ENCODE results near the gene CRNKL1. TPM values are rescaled to one million over a fixed set of nuclear protein-coding genes. Genes with fewer than 3 reads are reported as not detected.

CRNKL1 gene
- polyA plus RNA-seq, 1 donor (not counting 4 experiments of a cell fraction or from before 2014, with no cell fraction given) = 11.0 TPM

GRCh38 chr20:20000211-20000968 is 51.9 kb downstream of the CRNKL1 start:
- H3K4me2 ChIP-seq (ENCODE audit: control insufficient read depth, extremely low read depth, insufficient read depth, low read depth, low read length) = no peak overlapping the region
- FAIRE-seq (no peak), DNase-seq (ENCODE audit: low read depth, low spot score) (no peak)
- no peaks in the 10 kb centered on the region for H3K9me1 ChIP-seq (ENCODE audit: control insufficient read depth, extremely low read depth, insufficient read depth, low read length)
- peaks cover 22% of the 10 kb centered on the region for H3K4me1 ChIP-seq (ENCODE audit: control insufficient read depth, extremely low read depth, insufficient read depth, low read length)
- no peak overlapping the region for H3K27ac ChIP-seq (ENCODE audit: control insufficient read depth, insufficient read depth, low read length)
- H3K9me3 ChIP-seq (ENCODE audit: control insufficient read depth, low read depth, low read length) = no peaks in the 10 kb centered on the region
- H3K4me3 ChIP-seq (ENCODE audit: control insufficient read depth in 2 of 3, extremely low read depth in 1 of 3, insufficient read depth in 2 of 3, low read depth in 1 of 3, low read length in 3 of 3) = no peak overlapping the region
- H4K20me1 ChIP-seq (ENCODE audit: control insufficient read depth, extremely low read depth, insufficient read depth, low read length) = no peaks in the 10 kb centered on the region
- peaks cover 38% of the 10 kb centered on the region for H3K79me2 ChIP-seq (ENCODE audit: control insufficient read depth, insufficient read depth, low read length)
- dilution Hi-C loops (cut with MboI; ENCODE audit: extremely low pct_ligation_motif_present, low sequenced_read_pairs) = no loop called here
- H3K27me3 ChIP-seq (ENCODE audit: control insufficient read depth, extremely low read depth, insufficient read depth, low read length) = no peaks in the 10 kb centered on the region
- peaks cover 41 to 52% of the 10 kb centered on the region in 2 experiments for H3K36me3 ChIP-seq (ENCODE audit: control insufficient read depth in 2 of 2, extremely low read depth in 1 of 2, insufficient read depth in 2 of 2, low read length in 2 of 2)
- TF ChIP-seq EZH2 (IDR thresholded peaks at IDR 0.05; ENCODE audit: low read length) (no peak), CTCF (optimal IDR thresholded peaks at IDR 0.05 in 1 of 3, IDR thresholded peaks at IDR 0.05 in 1 of 3, conservative IDR thresholded peaks at IDR 0.05 in 1 of 3; ENCODE audit: extremely low read depth in 1 of 3, insufficient read depth in 2 of 3, low read length in 3 of 3) (no peak)
- H3K9ac ChIP-seq (ENCODE audit: control insufficient read depth, extremely low read depth, insufficient read depth, low read length) = no peak overlapping the region
- H2AFZ ChIP-seq (ENCODE audit: control insufficient read depth, low read length) = no peak overlapping the region

- Histone ChIP-seq H3K4me3 (ENCODE audit: control insufficient read depth in 2 of 3, extremely low read depth in 1 of 3, insufficient read depth in 2 of 3, low read depth in 1 of 3, low read length in 3 of 3) (no peak overlapping the region), H3K36me3 (ENCODE audit: control insufficient read depth in 2 of 2, extremely low read depth in 1 of 2, insufficient read depth in 2 of 2, low read length in 2 of 2) (peaks cover 50 to 52% of the 10 kb centered on the region in 2 experiments), H3K9me1 (ENCODE audit: control insufficient read depth, extremely low read depth, insufficient read depth, low read length) (no peaks in the 10 kb centered on the region), H3K9me3 (ENCODE audit: control insufficient read depth, low read depth, low read length) (no peaks in the 10 kb centered on the region), H2AFZ (ENCODE audit: control insufficient read depth, low read length) (no peak overlapping the region), H3K79me2 (ENCODE audit: control insufficient read depth, insufficient read depth, low read length) (peaks cover 48% of the 10 kb centered on the region), H3K27me3 (ENCODE audit: control insufficient read depth, extremely low read depth, insufficient read depth, low read length) (no peaks in the 10 kb centered on the region), H3K4me1 (ENCODE audit: control insufficient read depth, extremely low read depth, insufficient read depth, low read length) (peaks cover 33% of the 10 kb centered on the region), H3K27ac (ENCODE audit: control insufficient read depth, insufficient read depth, low read length) (no peak overlapping the region), H3K4me2 (ENCODE audit: control insufficient read depth, extremely low read depth, insufficient read depth, low read depth, low read length) (no peak overlapping the region), H4K20me1 (ENCODE audit: control insufficient read depth, extremely low read depth, insufficient read depth, low read length) (no peaks in the 10 kb centered on the region), H3K9ac (ENCODE audit: control insufficient read depth, extremely low read depth, insufficient read depth, low read length) (no peak overlapping the region)
- dilution Hi-C loops (cut with MboI; ENCODE audit: extremely low pct_ligation_motif_present, low sequenced_read_pairs) = no loop called here
- DNase-seq (ENCODE audit: low read depth, low spot score) (no peak), FAIRE-seq (no peak)
- TF ChIP-seq CTCF (optimal IDR thresholded peaks at IDR 0.05 in 1 of 3, IDR thresholded peaks at IDR 0.05 in 1 of 3, conservative IDR thresholded peaks at IDR 0.05 in 1 of 3; ENCODE audit: extremely low read depth in 1 of 3, insufficient read depth in 2 of 3, low read length in 3 of 3) = no peak
- no peak for TF ChIP-seq EZH2 (IDR thresholded peaks at IDR 0.05; ENCODE audit: low read length)
Measured at GRCh38 chr20:19998990-19999705, 53.1 kb downstream of the CRNKL1 start.

Measured in keratinocyte (primary cell).